A673 (cell line): ENCODE data around the gene BMP5. TPM values are rescaled to one million over a fixed set of nuclear protein-coding genes. Genes with fewer than 3 reads are reported as not detected.

ENCODE experiments used
- BruUV-seq: library from RNA; stranded (reverse); fragments of 400-500 nt; replicated peaks from 2 replicates; lab custom pipeline; 2021; lab: Mats Ljungman, UMichigan
- CTCF ChIA-PET: fragments of 300-600 bp; sonication (Branson Sonifier 250); formaldehyde crosslinking; loops from one replicate; lab custom pipeline; 2022; ENCODE audit warnings: antibody characterized with exemption; lab: Charles Lee
- POLR2A ChIA-PET: fragments of 300-600 bp; sonication (Branson Sonifier 250); formaldehyde crosslinking; loops from one replicate; lab custom pipeline; 2022; ENCODE audit warnings: antibody characterized with exemption; ENCODE audit not compliant: low non-redundant PET; lab: Charles Lee
- DNase-seq: peaks from one replicate; pipeline ENCODE4 v3.0.0-alpha.2; 2015; ENCODE audit warnings: low spot score
- H3K27ac ChIP-seq: fragments of 200-600 bp; sonication (generic); 2 replicates; pipeline ENCODE4 v1.5.1; 2016; ENCODE audit warnings: mixed run types, low read depth, mild to moderate bottlenecking, mixed read lengths, antibody characterized with exemption, low read length; ENCODE audit not compliant: poor library complexity, severe bottlenecking
- H3K27me3 ChIP-seq: fragments of 200-600 bp; sonication (generic); replicated peaks from 2 replicates; pipeline ENCODE4 v1.6.1; 2017; ENCODE audit warnings: mixed run types, low read depth, mild to moderate bottlenecking, mixed read lengths, antibody characterized with exemption, low read length; ENCODE audit not compliant: insufficient read depth, poor library complexity
- H3K36me3 ChIP-seq: fragments of 200-600 bp; sonication (generic); 2 replicates; pipeline ENCODE4 v1.6.1; 2016; ENCODE audit warnings: mixed run types, mild to moderate bottlenecking, mixed read lengths, antibody characterized with exemption, low read length; ENCODE audit not compliant: insufficient read depth, poor library complexity, severe bottlenecking
- H3K4me1 ChIP-seq: fragments of 200-600 bp; sonication (generic); 2 replicates; pipeline ENCODE4 v1.6.1; 2017; ENCODE audit warnings: mixed run types, mild to moderate bottlenecking, mixed read lengths, antibody characterized with exemption, low read length; ENCODE audit not compliant: insufficient read depth, poor library complexity, severe bottlenecking
- H3K4me3 ChIP-seq: fragments of 200-600 bp; sonication (generic); 2 replicates; pipeline ENCODE4 v1.5.1; 2016; ENCODE audit warnings: low read depth, mixed run types, mild to moderate bottlenecking, mixed read lengths, low read length; ENCODE audit not compliant: poor library complexity, severe bottlenecking
- H3K9me3 ChIP-seq: fragments of 200-600 bp; sonication (generic); 2 replicates; pipeline ENCODE4 v1.6.1; 2016; ENCODE audit warnings: mixed run types, low read depth, mild to moderate bottlenecking, mixed read lengths, antibody characterized with exemption, low read length; ENCODE audit not compliant: poor library complexity, severe bottlenecking
- CTCF ChIP-seq: fragments of 300-800, 200-600 bp; sonication (generic); conservative IDR thresholded peaks from 2 replicates; pipeline ENCODE4 v1.5.1; 2017; ENCODE audit warnings: low read depth, mild to moderate bottlenecking, antibody characterized with exemption, low read length, moderate library complexity, mixed read lengths
- EZH2 ChIP-seq: fragments of 200-600 bp; sonication (generic); IDR thresholded peaks from 2 replicates; pipeline ENCODE4 v1.6.1; 2017; ENCODE audit warnings: borderline replicate concordance, low read depth, mild to moderate bottlenecking, mixed read lengths, antibody characterized with exemption, low read length; ENCODE audit not compliant: poor library complexity, severe bottlenecking
- intact Hi-C: fragments of 100-400 bp; cut with micrococcal nuclease; formaldehyde crosslinking; loops from one replicate; pipeline ENCODE4 v1.10.0; 2022; ENCODE audit not compliant: unreplicated experiment
- total RNA-seq: library from RNA; stranded (reverse); gene quantifications from 2 replicates; pipeline ENCODE4 v1.2.3, GENCODE V29; 2021

The BMP5 gene
- total RNA-seq, 1 experiment from 2014 or later, result 0.49 TPM

DNA sequence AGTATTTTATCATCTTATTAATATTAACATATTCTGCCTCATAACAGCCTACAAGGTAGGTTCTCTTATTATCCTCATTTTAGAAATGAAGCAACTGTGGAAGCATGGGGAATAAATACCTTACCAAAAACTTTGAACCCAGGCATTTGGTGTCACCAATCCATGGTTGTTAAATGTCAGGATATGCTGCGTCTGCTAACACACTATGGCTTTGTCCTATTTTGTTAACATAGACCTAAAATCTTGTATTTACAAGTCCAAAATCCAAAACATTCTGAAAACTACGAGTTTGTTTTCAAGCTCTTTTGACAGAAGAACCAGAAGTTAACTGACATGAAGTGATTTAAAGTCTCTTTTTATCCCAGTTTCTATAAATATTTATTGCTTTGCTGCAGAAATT, 53.4 kb downstream of the BMP5 start:
- ChIA-PET CTCF (no interaction called here), POLR2A (no interaction called here)
- Histone ChIP-seq H3K4me1 (peaks cover 11% of the 10 kb centered on the region), H3K9me3 (no peaks in the 10 kb centered on the region), H3K27ac (no peak overlapping the region), H3K4me3 (no peak overlapping the region), H3K36me3 (no peaks in the 10 kb centered on the region), H3K27me3 (no peaks in the 10 kb centered on the region)
- no TSS peak for BruUV-seq
- no peak for TF ChIP-seq EZH2
- no peak for TF ChIP-seq CTCF
- intact Hi-C loops, result no loop called here
- no peak for DNase-seq

DNA sequence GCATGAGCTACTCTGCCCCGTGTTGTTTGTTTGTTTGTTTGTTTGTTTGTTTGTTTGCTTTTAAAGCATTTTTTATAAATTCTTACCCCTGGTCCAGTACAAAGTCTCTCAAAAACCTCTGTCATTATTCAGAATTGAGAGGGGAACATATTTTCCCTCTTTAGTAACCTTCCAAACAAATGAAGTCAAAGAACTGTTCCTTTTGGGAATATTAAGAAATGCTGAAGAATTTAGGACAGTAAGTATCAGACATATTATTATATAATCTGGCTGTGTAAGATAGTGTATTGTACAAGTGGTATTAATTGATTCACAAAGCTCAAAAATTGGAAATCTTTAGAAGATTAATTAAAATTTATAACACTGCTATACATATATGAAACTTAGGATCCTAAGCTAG, 54.7 kb downstream of the BMP5 start:
- no peak for DNase-seq
- Histone ChIP-seq H3K4me3 (no peak overlapping the region), H3K27me3 (no peaks in the 10 kb centered on the region), H3K27ac (no peak overlapping the region), H3K9me3 (no peaks in the 10 kb centered on the region), H3K36me3 (no peaks in the 10 kb centered on the region), H3K4me1 (peaks cover 6% of the 10 kb centered on the region)
- BruUV-seq, result no TSS peak
- POLR2A ChIA-PET, result no interaction called here
- intact Hi-C loops, result no loop called here
- TF ChIP-seq EZH2 (no peak), CTCF (no peak)
- CTCF ChIA-PET, result no interaction called here

DNA sequence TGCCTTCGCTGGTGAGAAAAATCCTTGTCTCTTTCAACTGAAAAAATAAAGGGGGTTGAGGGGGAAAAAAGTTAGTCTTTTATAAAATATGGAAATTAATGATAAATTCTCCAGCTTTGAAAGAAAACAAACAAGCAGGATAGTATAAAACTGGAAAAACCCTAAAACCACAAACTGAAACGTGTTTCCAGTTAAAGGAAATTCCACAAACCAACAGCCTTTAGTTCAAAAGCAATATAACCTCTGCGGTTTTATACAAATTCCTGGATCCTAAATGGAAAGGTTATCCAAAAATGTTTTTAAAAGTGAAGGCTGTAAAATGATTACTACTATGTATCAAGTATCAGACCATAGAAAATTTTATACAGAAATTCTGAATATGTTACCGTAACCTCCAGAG, 55.6 kb downstream of the BMP5 start:
- no peak for DNase-seq
- Histone ChIP-seq H3K4me3 (no peak overlapping the region), H3K27me3 (no peaks in the 10 kb centered on the region), H3K4me1 (no peaks in the 10 kb centered on the region), H3K36me3 (no peaks in the 10 kb centered on the region), H3K9me3 (no peaks in the 10 kb centered on the region), H3K27ac (no peak overlapping the region)
- BruUV-seq, result no TSS peak
- intact Hi-C loops, result no loop called here
- CTCF ChIA-PET, result no interaction called here
- POLR2A ChIA-PET, result no interaction called here
- no peak for TF ChIP-seq CTCF
